ENCODE measurements around the gene EPGN.

GRCh38 chr4:74339501-74339900 lies 31.2 kb downstream of the EPGN start:
- TF ChIP-seq SP2 (CRISPR knock-in tag; IDR thresholded peaks at IDR 0.05) (no peak), NFYB (CRISPR knock-in tag; IDR thresholded peaks at IDR 0.05) (no peak), MAX (IDR thresholded peaks at IDR 0.05) (no peak), PPARG (CRISPR knock-in tag; conservative IDR thresholded peaks at IDR 0.05) (no peak), PRDM15 (CRISPR knock-in tag; IDR thresholded peaks at IDR 0.05) (no peak), MATR3 (CRISPR knock-in tag; IDR thresholded peaks at IDR 0.05) (no peak), NR2C2 (CRISPR knock-in tag; IDR thresholded peaks at IDR 0.05; ENCODE audit: borderline replicate concordance) (no peak), KDM5A (IDR thresholded peaks at IDR 0.05; ENCODE audit: borderline replicate concordance, low read length) (no peak), MAFF (IDR thresholded peaks at IDR 0.05; ENCODE audit: low read depth, low read length) (no peak), ZNF558 (CRISPR knock-in tag; IDR thresholded peaks at IDR 0.05; ENCODE audit: borderline replicate concordance) (no peak), KIAA2018 (CRISPR knock-in tag; IDR thresholded peaks at IDR 0.05; ENCODE audit: borderline replicate concordance) (no peak)
